ENCODE results near the gene PRKG1. TPM values are rescaled to one million over a fixed set of nuclear protein-coding genes. Genes with fewer than 3 reads are reported as not detected.

Gene PRKG1
- total and polyA plus RNA-seq, 7 donors, result 4.5 to 49.0 (median 31.7) TPM

GRCh38 chr10:51344371-51344770 is 270.1 kb downstream of the PRKG1 start:
- ATAC-seq, result no peak
- Histone ChIP-seq H3K4me3 (no peak overlapping the region), H3K36me3 (ENCODE audit: insufficient read depth in 1 of 2, low read depth in 1 of 2) (no peaks in the 10 kb centered on the region), H3K4me1 (peaks cover 11% of the 10 kb centered on the region), H3K9me3 (no peaks in the 10 kb centered on the region), H3K27ac (no peak overlapping the region), H3K27me3 (ENCODE audit: insufficient read depth in 3 of 3, low read length in 2 of 3) (no peaks in the 10 kb centered on the region)
- intact Hi-C loops (cut with DNase I), result no loop called here
- 21 to 48% (median 32%) methylated on average over 1 of the region's 1 CpG for WGBS, 3 donors
- DNase-seq, result no peak
- no peak for TF ChIP-seq CTCF (IDR thresholded peaks at IDR 0.05)

- whole genome bisulfite sequencing, 3 donors, result 77 to 89% (median 81%) methylated on average over 4 of the region's 4 CpGs
- no peak for TF ChIP-seq CTCF (IDR thresholded peaks at IDR 0.05)
- DNase-seq, result no peak
- Histone ChIP-seq H3K27ac (no peak overlapping the region), H3K4me1 (no peaks in the 10 kb centered on the region), H3K4me3 (no peak overlapping the region), H3K9me3 (peaks cover 6% of the 10 kb centered on the region), H3K27me3 (ENCODE audit: insufficient read depth in 3 of 3, low read length in 2 of 3) (no peaks in the 10 kb centered on the region), H3K36me3 (ENCODE audit: insufficient read depth in 1 of 2, low read depth in 1 of 2) (no peaks in the 10 kb centered on the region)
- no peak for ATAC-seq
- intact Hi-C loops (cut with DNase I), result loop anchor here in 1 of 2 donors (5.0 kb wide), 1 partner anchor 36 kb away; no protein-coding TSS in a partner anchor
Observed at GRCh38 chr10:51348622-51349021, 274.3 kb downstream of the PRKG1 start.

- intact Hi-C loops (cut with DNase I), result loop anchor here in 1 of 2 donors (5.0 kb wide), 1 partner anchor 1260 kb away; no protein-coding TSS in a partner anchor
- Histone ChIP-seq H3K4me1 (no peaks in the 10 kb centered on the region), H3K27ac (no peak overlapping the region), H3K9me3 (peaks cover under 1% of the 10 kb centered on the region), H3K27me3 (ENCODE audit: insufficient read depth in 3 of 3, low read length in 2 of 3) (no peaks in the 10 kb centered on the region), H3K4me3 (no peak overlapping the region), H3K36me3 (ENCODE audit: insufficient read depth in 1 of 2, low read depth in 1 of 2) (no peaks in the 10 kb centered on the region)
- no peak for ATAC-seq
- 83 to 91% (median 85%) methylated on average over 2 of the region's 2 CpGs for WGBS, 3 donors
- DNase-seq, result no peak
- no peak for TF ChIP-seq CTCF (IDR thresholded peaks at IDR 0.05)
Observed at GRCh38 chr10:51357170-51357569, 282.9 kb downstream of the PRKG1 start.

GRCh38 chr10:51358227-51358626 is 283.9 kb downstream of the PRKG1 start:
- no peaks in the 10 kb centered on the region for H3K27me3 ChIP-seq (ENCODE audit: insufficient read depth in 3 of 3, low read length in 2 of 3)
- no peaks in the 10 kb centered on the region for H3K9me3 ChIP-seq
- H3K4me3 ChIP-seq, result no peak overlapping the region
- TF ChIP-seq CTCF (IDR thresholded peaks at IDR 0.05), result no peak
- H3K36me3 ChIP-seq (ENCODE audit: insufficient read depth in 1 of 2, low read depth in 1 of 2), result no peaks in the 10 kb centered on the region
- H3K4me1 ChIP-seq, result no peaks in the 10 kb centered on the region
- intact Hi-C loops (cut with DNase I), result loop anchor here in 1 of 2 donors (5.0 kb wide), 1 partner anchor 1259 kb away; no protein-coding TSS in a partner anchor
- DNase-seq (no peak), ATAC-seq (no peak)
- H3K27ac ChIP-seq, result no peak overlapping the region

GRCh38 chr10:51363415-51363814 is 289.1 kb downstream of the PRKG1 start:
- no peak for TF ChIP-seq CTCF (IDR thresholded peaks at IDR 0.05)
- ATAC-seq, result no peak
- H3K4me1 ChIP-seq, result peaks cover 12% of the 10 kb centered on the region
- DNase-seq, result no peak
- intact Hi-C loops (cut with DNase I), result loop anchor here in 1 of 2 donors (5.0 kb wide), 1 partner anchor 41 kb away; no protein-coding TSS in a partner anchor
- no peaks in the 10 kb centered on the region for H3K9me3 ChIP-seq
- WGBS, 3 donors, result 91 to 95% (median 95%) methylated on average over 4 of the region's 4 CpGs
- H3K27ac ChIP-seq, result no peak overlapping the region
- H3K36me3 ChIP-seq (ENCODE audit: insufficient read depth in 1 of 2, low read depth in 1 of 2), result no peaks in the 10 kb centered on the region
- no peak overlapping the region for H3K4me3 ChIP-seq
- H3K27me3 ChIP-seq (ENCODE audit: insufficient read depth in 3 of 3, low read length in 2 of 3), result no peaks in the 10 kb centered on the region
